ENCODE measurements around the gene MKLN1.
"Not testable (repeated sequence)": the region's sequence is repeated elsewhere in the genome, so short reads cannot be mapped to it uniquely, and the experiment has no call there.

MKLN1 gene

GRCh38 chr7:131502810-131503508, 175.3 kb downstream of the MKLN1 start:
- Histone ChIP-seq H3K27ac (ENCODE audit: low read depth, low read length) (no peak overlapping the region), H3K36me3 (ENCODE audit: control insufficient read depth in 1 of 2, insufficient read depth in 2 of 2, low read length in 2 of 2) (peaks cover 0 to 5% of the 10 kb centered on the region in 2 donors), H3K4me1 (ENCODE audit: control insufficient read depth in 1 of 2, insufficient read depth in 2 of 2, low read length in 2 of 2) (peaks cover 13 to 19% of the 10 kb centered on the region in 2 donors), H3K9ac (ENCODE audit: low read depth in 1 of 2, low read length in 2 of 2) (no peak overlapping the region), H3K9me3 (ENCODE audit: control insufficient read depth in 1 of 2, low read length in 2 of 2) (no peaks in the 10 kb centered on the region), H3K27me3 (ENCODE audit: control insufficient read depth in 1 of 2, insufficient read depth in 2 of 2, low read length in 2 of 2) (no peaks in the 10 kb centered on the region), H3K4me3 (ENCODE audit: low read depth in 1 of 2, low read length in 2 of 2) (no peak overlapping the region)

- Histone ChIP-seq H3K27ac (ENCODE audit: low read depth, low read length) (no peak overlapping the region), H3K9ac (ENCODE audit: low read depth in 1 of 2, low read length in 2 of 2) (no peak overlapping the region), H3K36me3 (ENCODE audit: control insufficient read depth in 1 of 2, insufficient read depth in 2 of 2, low read length in 2 of 2) (no peaks in the 10 kb centered on the region)
Observed at GRCh38 chr7:131503639-131504038, 176.0 kb downstream of the MKLN1 start.

GRCh38 chr7:131504157-131504899, 176.7 kb downstream of the MKLN1 start:
- H3K9ac ChIP-seq (ENCODE audit: low read depth in 1 of 2, low read length in 2 of 2) = no peak overlapping the region
- H3K4me1 ChIP-seq (ENCODE audit: control insufficient read depth in 1 of 2, insufficient read depth in 2 of 2, low read length in 2 of 2) = peaks cover 16 to 22% of the 10 kb centered on the region in 2 donors
- H3K27me3 ChIP-seq (ENCODE audit: control insufficient read depth in 1 of 2, insufficient read depth in 2 of 2, low read length in 2 of 2) = no peaks in the 10 kb centered on the region
- no peak overlapping the region for H3K27ac ChIP-seq (ENCODE audit: low read depth, low read length)
- no peak overlapping the region for H3K4me3 ChIP-seq (ENCODE audit: low read depth in 1 of 2, low read length in 2 of 2)
- H3K36me3 ChIP-seq (ENCODE audit: control insufficient read depth in 1 of 2, insufficient read depth in 2 of 2, low read length in 2 of 2) = no peaks in the 10 kb centered on the region
- H3K9me3 ChIP-seq (ENCODE audit: control insufficient read depth in 1 of 2, low read length in 2 of 2) = no peaks in the 10 kb centered on the region

More at GRCh38 chr7:131503639-131504038, 176.0 kb downstream of the MKLN1 start:
- Histone ChIP-seq H3K4me3 (ENCODE audit: low read depth in 1 of 2, low read length in 2 of 2) (no peak overlapping the region), H3K27me3 (ENCODE audit: control insufficient read depth in 1 of 2, insufficient read depth in 2 of 2, low read length in 2 of 2) (no peaks in the 10 kb centered on the region), H3K4me1 (ENCODE audit: control insufficient read depth in 1 of 2, insufficient read depth in 2 of 2, low read length in 2 of 2) (peaks cover 16 to 22% of the 10 kb centered on the region in 2 donors), H3K9me3 (ENCODE audit: control insufficient read depth in 1 of 2, low read length in 2 of 2) (no peaks in the 10 kb centered on the region)

- not testable (repeated sequence) for H3K36me3 ChIP-seq (ENCODE audit: control insufficient read depth in 1 of 2, insufficient read depth in 2 of 2, low read length in 2 of 2); H3K27me3 ChIP-seq (ENCODE audit: control insufficient read depth in 1 of 2, insufficient read depth in 2 of 2, low read length in 2 of 2); H3K27ac ChIP-seq (ENCODE audit: low read depth, low read length); H3K9ac ChIP-seq (ENCODE audit: low read depth in 1 of 2, low read length in 2 of 2); H3K9me3 ChIP-seq (ENCODE audit: control insufficient read depth in 1 of 2, low read length in 2 of 2); H3K4me3 ChIP-seq (ENCODE audit: low read depth in 1 of 2, low read length in 2 of 2)
- H3K4me1 ChIP-seq (ENCODE audit: control insufficient read depth in 1 of 2, insufficient read depth in 2 of 2, low read length in 2 of 2) = peaks cover 16 to 22% of the 10 kb centered on the region in 2 donors
Observed at GRCh38 chr7:131505037-131505620, 177.5 kb downstream of the MKLN1 start.

- Histone ChIP-seq H3K9ac (ENCODE audit: low read depth in 1 of 2, low read length in 2 of 2) (peak overlapping the region in 1 of 2 donors; percentile 18), H3K9me3 (ENCODE audit: control insufficient read depth in 1 of 2, low read length in 2 of 2) (no peaks in the 10 kb centered on the region), H3K4me1 (ENCODE audit: control insufficient read depth in 1 of 2, insufficient read depth in 2 of 2, low read length in 2 of 2) (peaks cover 16 to 22% of the 10 kb centered on the region in 2 donors), H3K36me3 (ENCODE audit: control insufficient read depth in 1 of 2, insufficient read depth in 2 of 2, low read length in 2 of 2) (peaks cover 0 to 2% of the 10 kb centered on the region in 2 donors), H3K27ac (ENCODE audit: low read depth, low read length) (no peak overlapping the region), H3K27me3 (ENCODE audit: control insufficient read depth in 1 of 2, insufficient read depth in 2 of 2, low read length in 2 of 2) (no peaks in the 10 kb centered on the region), H3K4me3 (ENCODE audit: low read depth in 1 of 2, low read length in 2 of 2) (peak overlapping the region in 1 of 2 donors; percentile 23)
Observed at GRCh38 chr7:131505636-131506557, 178.2 kb downstream of the MKLN1 start.

GRCh38 chr7:131506597-131506996, 178.9 kb downstream of the MKLN1 start:
- Histone ChIP-seq H3K36me3 (ENCODE audit: control insufficient read depth in 1 of 2, insufficient read depth in 2 of 2, low read length in 2 of 2) (peaks cover 0 to 3% of the 10 kb centered on the region in 2 donors), H3K9ac (ENCODE audit: low read depth in 1 of 2, low read length in 2 of 2) (no peak overlapping the region), H3K4me3 (ENCODE audit: low read depth in 1 of 2, low read length in 2 of 2) (peak overlapping the region; percentile 23 to 50)

GRCh38 chr7:131507592-131508331, 180.1 kb downstream of the MKLN1 start:
- peak overlapping the region in 1 of 2 donors; percentile 45 for H3K9ac ChIP-seq (ENCODE audit: low read depth in 1 of 2, low read length in 2 of 2)
- H3K27ac ChIP-seq (ENCODE audit: low read depth, low read length) = no peak overlapping the region
- no peaks in the 10 kb centered on the region for H3K9me3 ChIP-seq (ENCODE audit: control insufficient read depth in 1 of 2, low read length in 2 of 2)
- peak overlapping the region in 1 of 2 donors; percentile 28 for H3K4me3 ChIP-seq (ENCODE audit: low read depth in 1 of 2, low read length in 2 of 2)
- no peaks in the 10 kb centered on the region for H3K27me3 ChIP-seq (ENCODE audit: control insufficient read depth in 1 of 2, insufficient read depth in 2 of 2, low read length in 2 of 2)
- peaks cover 16 to 22% of the 10 kb centered on the region in 2 donors for H3K4me1 ChIP-seq (ENCODE audit: control insufficient read depth in 1 of 2, insufficient read depth in 2 of 2, low read length in 2 of 2)
- peaks cover 0 to 3% of the 10 kb centered on the region in 2 donors for H3K36me3 ChIP-seq (ENCODE audit: control insufficient read depth in 1 of 2, insufficient read depth in 2 of 2, low read length in 2 of 2)

More at GRCh38 chr7:131506597-131506996, 178.9 kb downstream of the MKLN1 start:
- Histone ChIP-seq H3K27ac (ENCODE audit: low read depth, low read length) (no peak overlapping the region), H3K9me3 (ENCODE audit: control insufficient read depth in 1 of 2, low read length in 2 of 2) (no peaks in the 10 kb centered on the region), H3K4me1 (ENCODE audit: control insufficient read depth in 1 of 2, insufficient read depth in 2 of 2, low read length in 2 of 2) (peaks cover 16 to 22% of the 10 kb centered on the region in 2 donors), H3K27me3 (ENCODE audit: control insufficient read depth in 1 of 2, insufficient read depth in 2 of 2, low read length in 2 of 2) (no peaks in the 10 kb centered on the region)

GRCh38 chr7:131508754-131509486, 181.2 kb downstream of the MKLN1 start:
- Histone ChIP-seq H3K9ac (ENCODE audit: low read depth in 1 of 2, low read length in 2 of 2) (no peak overlapping the region), H3K27me3 (ENCODE audit: control insufficient read depth in 1 of 2, insufficient read depth in 2 of 2, low read length in 2 of 2) (no peaks in the 10 kb centered on the region), H3K9me3 (ENCODE audit: control insufficient read depth in 1 of 2, low read length in 2 of 2) (no peaks in the 10 kb centered on the region), H3K4me1 (ENCODE audit: control insufficient read depth in 1 of 2, insufficient read depth in 2 of 2, low read length in 2 of 2) (peaks cover 22 to 25% of the 10 kb centered on the region in 2 donors), H3K36me3 (ENCODE audit: control insufficient read depth in 1 of 2, insufficient read depth in 2 of 2, low read length in 2 of 2) (peaks cover 0 to 3% of the 10 kb centered on the region in 2 donors), H3K4me3 (ENCODE audit: low read depth in 1 of 2, low read length in 2 of 2) (no peak overlapping the region), H3K27ac (ENCODE audit: low read depth, low read length) (no peak overlapping the region)

All from duodenal mucosa (tissue), 2 donors.